Nephron (organoid): ENCODE measurements around the gene SUPT3H.
"Not testable (repeated sequence)": the region's sequence is repeated elsewhere in the genome, so short reads cannot be mapped to it uniquely, and the experiment has no call there.

Source experiments
- H3K27ac Mint-ChIP-seq, 3 experiments: 2 replicates each; pipeline ENCODE4 v1.8.0; 2020; ENCODE audit warnings: mixed read lengths in 3 of 3, mild to moderate bottlenecking in 2 of 3, moderate library complexity in 1 of 3
- H3K27me3 Mint-ChIP-seq: 2 replicates; pipeline ENCODE4 v1.8.0; 2021; ENCODE audit warnings: low read depth, mild to moderate bottlenecking, moderate library complexity, mixed read lengths
- H3K36me3 Mint-ChIP-seq: 2 replicates; pipeline ENCODE4 v1.8.0; 2020; ENCODE audit warnings: low read depth, mixed read lengths
- H3K4me1 Mint-ChIP-seq: 2 replicates; pipeline ENCODE4 v1.8.0; 2020; ENCODE audit warnings: mixed read lengths
- H3K4me3 Mint-ChIP-seq, 3 experiments: 2 replicates each; pipeline ENCODE4 v1.8.0; 2020; ENCODE audit warnings: mild to moderate bottlenecking in 3 of 3, mixed read lengths in 3 of 3, moderate library complexity in 2 of 3
- H3K9me3 Mint-ChIP-seq: 2 replicates; pipeline ENCODE4 v1.8.0; 2020; ENCODE audit warnings: mixed read lengths
- CTCF ChIP-seq, 3 experiments: fragments of 200-600 bp; sonication (generic); IDR thresholded peaks; one replicate each; pipeline ENCODE4 v1.5.0; 2021; ENCODE audit warnings: antibody characterized with exemption in 3 of 3; ENCODE audit not compliant: unreplicated experiment in 3 of 3

SUPT3H gene

GRCh38 chr6:45299096-45299581 is 78.6 kb downstream of the SUPT3H start:
- Mint-ChIP-seq H3K4me1 (no peaks in the 10 kb centered on the region), H3K9me3 (peaks cover 17% of the 10 kb centered on the region), H3K36me3 (peaks cover 17% of the 10 kb centered on the region), H3K27me3 (no peaks in the 10 kb centered on the region), H3K27ac (no peak overlapping the region), H3K4me3 (no peak overlapping the region)
- no peak for TF ChIP-seq CTCF (IDR thresholded peaks at IDR 0.05; ENCODE audit: unreplicated experiment in 3 of 3)

- Mint-ChIP-seq H3K4me3 (no peak overlapping the region), H3K4me1 (no peaks in the 10 kb centered on the region), H3K27ac (no peak overlapping the region), H3K27me3 (no peaks in the 10 kb centered on the region), H3K9me3 (peaks cover 25% of the 10 kb centered on the region), H3K36me3 (peaks cover 23% of the 10 kb centered on the region)
- no peak for TF ChIP-seq CTCF (IDR thresholded peaks at IDR 0.05; ENCODE audit: unreplicated experiment in 3 of 3)
Observed at GRCh38 chr6:45297320-45297719, 80.4 kb downstream of the SUPT3H start.

GRCh38 chr6:45294065-45294701 is 83.6 kb downstream of the SUPT3H start:
- not testable (repeated sequence) for H3K4me1 Mint-ChIP-seq, H3K27ac Mint-ChIP-seq, H3K27me3 Mint-ChIP-seq, H3K4me3 Mint-ChIP-seq
- peaks cover 33% of the 10 kb centered on the region for H3K9me3 Mint-ChIP-seq
- H3K36me3 Mint-ChIP-seq, result peaks cover 35% of the 10 kb centered on the region

- no peak overlapping the region for H3K27ac Mint-ChIP-seq
- H3K4me1 Mint-ChIP-seq, result no peaks in the 10 kb centered on the region
- no peaks in the 10 kb centered on the region for H3K27me3 Mint-ChIP-seq
- no peak overlapping the region for H3K4me3 Mint-ChIP-seq
- TF ChIP-seq CTCF (IDR thresholded peaks at IDR 0.05; ENCODE audit: unreplicated experiment in 3 of 3), result no peak
- H3K36me3 Mint-ChIP-seq, result peaks cover 35% of the 10 kb centered on the region
- peaks cover 33% of the 10 kb centered on the region for H3K9me3 Mint-ChIP-seq
Observed at GRCh38 chr6:45293306-45293705, 84.4 kb downstream of the SUPT3H start.

- Mint-ChIP-seq H3K9me3 (peaks cover 25% of the 10 kb centered on the region), H3K4me3 (no peak overlapping the region), H3K27ac (no peak overlapping the region)
Observed at GRCh38 chr6:45289751-45290514, 87.8 kb downstream of the SUPT3H start.

GRCh38 chr6:45286707-45287106 is 91.0 kb downstream of the SUPT3H start:
- H3K4me1 Mint-ChIP-seq, H3K27ac Mint-ChIP-seq, H3K27me3 Mint-ChIP-seq, H3K4me3 Mint-ChIP-seq: not testable (repeated sequence)
- Mint-ChIP-seq H3K9me3 (peaks cover 32% of the 10 kb centered on the region), H3K36me3 (peaks cover 32% of the 10 kb centered on the region)

More at GRCh38 chr6:45289751-45290514, 87.8 kb downstream of the SUPT3H start:
- Mint-ChIP-seq H3K27me3 (no peaks in the 10 kb centered on the region), H3K36me3 (peaks cover 31% of the 10 kb centered on the region), H3K4me1 (no peaks in the 10 kb centered on the region)
- TF ChIP-seq CTCF (IDR thresholded peaks at IDR 0.05; ENCODE audit: unreplicated experiment in 3 of 3), result no peak

GRCh38 chr6:45278367-45278766 is 99.4 kb downstream of the SUPT3H start:
- H3K27ac Mint-ChIP-seq, result no peak overlapping the region
- H3K4me3 Mint-ChIP-seq, result no peak overlapping the region
- peaks cover 40% of the 10 kb centered on the region for H3K36me3 Mint-ChIP-seq
- H3K4me1 Mint-ChIP-seq, result no peaks in the 10 kb centered on the region
- peaks cover 28% of the 10 kb centered on the region for H3K9me3 Mint-ChIP-seq
- TF ChIP-seq CTCF (IDR thresholded peaks at IDR 0.05; ENCODE audit: unreplicated experiment in 3 of 3), result no peak
- H3K27me3 Mint-ChIP-seq, result no peaks in the 10 kb centered on the region

GRCh38 chr6:45277741-45278140 is 100.0 kb downstream of the SUPT3H start:
- not testable (repeated sequence) for H3K4me1 Mint-ChIP-seq, H3K27ac Mint-ChIP-seq, H3K27me3 Mint-ChIP-seq, H3K4me3 Mint-ChIP-seq
- peaks cover 30% of the 10 kb centered on the region for H3K9me3 Mint-ChIP-seq
- H3K36me3 Mint-ChIP-seq, result peaks cover 46% of the 10 kb centered on the region
